GM10847 (cell line): ENCODE data around the gene COL4A2.

ENCODE experiments used
- POLR2A ChIP-seq: IDR thresholded peaks from 2 replicates; pipeline ENCODE4 v1.6.1; 2011; ENCODE audit not compliant: insufficient read length; ENCODE audit errors: extremely low read depth

COL4A2 gene

GRCh38 chr13:110281736-110282135 is 25.3 kb upstream of the COL4A2 start:
- no peak for TF ChIP-seq POLR2A

- no peak for TF ChIP-seq POLR2A
Measured at GRCh38 chr13:110282316-110282841, 24.7 kb upstream of the COL4A2 start.

- no peak for TF ChIP-seq POLR2A
Measured at GRCh38 chr13:110283736-110284517, 23.2 kb upstream of the COL4A2 start.

- TF ChIP-seq POLR2A = no peak
Measured at GRCh38 chr13:110284779-110285484, 22.2 kb upstream of the COL4A2 start.

- TF ChIP-seq POLR2A = no peak
Measured at GRCh38 chr13:110285991-110286832, 20.9 kb upstream of the COL4A2 start.

GRCh38 chr13:110286833-110287819 is 20.0 kb upstream of the COL4A2 start:
- TF ChIP-seq POLR2A = no peak

- TF ChIP-seq POLR2A = no peak
Measured at GRCh38 chr13:110289174-110289573, 17.9 kb upstream of the COL4A2 start.

- no peak for TF ChIP-seq POLR2A
Measured at GRCh38 chr13:110289661-110290060, 17.4 kb upstream of the COL4A2 start.

GRCh38 chr13:110290153-110290552 is 16.9 kb upstream of the COL4A2 start:
- TF ChIP-seq POLR2A = no peak

GRCh38 chr13:110290826-110291225 is 16.3 kb upstream of the COL4A2 start:
- TF ChIP-seq POLR2A = no peak

- TF ChIP-seq POLR2A = no peak
Measured at GRCh38 chr13:110291286-110291685, 15.8 kb upstream of the COL4A2 start.

GRCh38 chr13:110293037-110293436 is 14.0 kb upstream of the COL4A2 start:
- TF ChIP-seq POLR2A = no peak

- TF ChIP-seq POLR2A = no peak
Measured at GRCh38 chr13:110293649-110294048, 13.4 kb upstream of the COL4A2 start.

- TF ChIP-seq POLR2A = no peak
Measured at GRCh38 chr13:110294146-110294545, 12.9 kb upstream of the COL4A2 start.
